Measurements from ENCODE around the gene RPS15. TPM values are rescaled to one million over a fixed set of nuclear protein-coding genes. Genes with fewer than 3 reads are reported as not detected.

The RPS15 gene
- polyA plus RNA-seq, 1 of the 3 experiments (the other 2 are of a cell fraction): 3,749 TPM

- TF ChIP-seq REST (IDR thresholded peaks at IDR 0.05; ENCODE audit: low read depth, low read length) (0 out of 2 replicates have a peak, but pooled peaks have one; percentile 27), FOXJ3 (CRISPR knock-in tag; IDR thresholded peaks at IDR 0.05) (no peak), FOSL2 (IDR thresholded peaks at IDR 0.05; ENCODE audit: borderline replicate concordance, low read depth) (no peak), ELF1 (IDR thresholded peaks at IDR 0.05) (peak; percentile 31), CHD2 (IDR thresholded peaks at IDR 0.05; ENCODE audit: low read length, partially characterized antibody) (peak; percentile 32), USF1 (IDR thresholded peaks at IDR 0.05; ENCODE audit: borderline replicate concordance, low read depth) (peak; percentile 79)
These were observed 31.2 kb upstream of the RPS15 start (continued) for GRCh38 chr19:1406774-1407527.

- H3K4me3 ChIP-seq (ENCODE audit: low read depth in 2 of 2, low read length in 1 of 2): peak within 1 kb of the TSS; percentile 83 to 86
- H3K9me3 ChIP-seq: no peaks in the 10 kb centered on the region
- H2AFZ ChIP-seq (ENCODE audit: low read depth): peak within 1 kb of the TSS; percentile 86
- TF ChIP-seq PBX3 (IDR thresholded peaks at IDR 0.05): no peak
- no peak for TF ChIP-seq TAF1 (IDR thresholded peaks at IDR 0.05; ENCODE audit: borderline replicate concordance, low read depth, low read length)
- TF ChIP-seq GABPA (IDR thresholded peaks at IDR 0.05; ENCODE audit: low read depth): 0 out of 2 replicates have a peak, but pooled peaks have one; percentile 15
- peak in 1 of 2 experiments; percentile 45; a peak in 1 of 4 replicates for TF ChIP-seq EP300 (IDR thresholded peaks at IDR 0.05; ENCODE audit: borderline replicate concordance in 1 of 2, low read depth in 1 of 2, low read length in 1 of 2)
- TF ChIP-seq MXI1 (IDR thresholded peaks at IDR 0.05; ENCODE audit: low read depth, low read length): no peak
- no peak for TF ChIP-seq ZBTB33 (IDR thresholded peaks at IDR 0.05; ENCODE audit: borderline replicate concordance, low read depth)
- TF ChIP-seq RXRA (IDR thresholded peaks at IDR 0.05; ENCODE audit: borderline replicate concordance, low read depth): no peak
- TF ChIP-seq TEAD4 (IDR thresholded peaks at IDR 0.05; ENCODE audit: borderline replicate concordance, insufficient read depth): no peak
- TF ChIP-seq SIN3A (IDR thresholded peaks at IDR 0.05; ENCODE audit: borderline replicate concordance, low read depth, low read length): no peak
- TF ChIP-seq NRF1 (IDR thresholded peaks at IDR 0.05; ENCODE audit: low read depth, low read length): no peak; the same call in 1 of the 2 replicates
- no peak for TF ChIP-seq JUND (IDR thresholded peaks at IDR 0.05)
- no peaks in the 10 kb centered on the region for H3K9me2 ChIP-seq
- WGBS (ENCODE audit: low lambda C conversion rate): no CpG with 5 or more reads among the region's 121 CpGs
- peaks cover 43% of the 10 kb centered on the region for H4K20me1 ChIP-seq (ENCODE audit: insufficient read depth)
- CTCF ChIA-PET: interaction anchor here (1.3 to 2.2 kb wide), 2 partner anchors 11 to 37 kb away, joined by 4 to 8 read pairs; no protein-coding TSS in a partner anchor
- H3K27ac ChIP-seq (ENCODE audit: low read depth in 2 of 2, low read length in 1 of 2): peak within 1 kb of the TSS; percentile 71 to 82
- peaks cover 13% of the 10 kb centered on the region for H3F3A ChIP-seq (replicated peaks; ENCODE audit: insufficient read depth)
- H3K4me2 ChIP-seq: peak within 1 kb of the TSS; percentile 99
- POLR2A ChIA-PET: interaction anchor here (1.4 kb wide), 1 partner anchor 138 kb away, joined by 5 read pairs; the partner anchor contains the start of gene CIRBP
- peaks cover 51% of the 10 kb centered on the region for H3K79me2 ChIP-seq (ENCODE audit: insufficient read depth)
- no peak for DNase-seq
- no peaks in the 10 kb centered on the region for H3K27me3 ChIP-seq (ENCODE audit: insufficient read depth)
- peaks cover 0 to 3% of the 10 kb centered on the region in 2 experiments for H3K36me3 ChIP-seq (replicated peaks in 1 of 2; ENCODE audit: control insufficient read depth in 1 of 2, insufficient read depth in 2 of 2, low read length in 1 of 2)
- peaks cover 6 to 29% of the 10 kb centered on the region in 2 experiments; a peak in 2 of 4 replicates for H3K4me1 ChIP-seq (ENCODE audit: control insufficient read depth in 1 of 2, insufficient read depth in 2 of 2, low read depth in 1 of 2, low read length in 1 of 2)
- peak within 1 kb of the TSS; percentile 95 for H3K9ac ChIP-seq
These were observed 30.5 kb upstream of the RPS15 start, which contains the start of gene DAZAP1 for GRCh38 chr19:1407528-1408299. Gene DAZAP1 (plus strand): TSS chr19:1407586. CDS start chr19:1407774, 188 bp downstream.

Measured in SK-N-SH (cell line).